SU-DHL-6 (cell line): ENCODE data around the gene PLS1.

Experiments used
- CTCF ChIP-seq: fragments of 200-600 bp; sonication (generic); IDR thresholded peaks from one replicate; pipeline ENCODE4 v1.5.1; 2017; ENCODE audit warnings: antibody characterized with exemption, mild to moderate bottlenecking, low read length, moderate library complexity; ENCODE audit not compliant: insufficient read depth, poor library complexity, severe bottlenecking
- EZH2phosphoT487 ChIP-seq: fragments of 200-600 bp; sonication (generic), shearing (Covaris generic); conservative IDR thresholded peaks from 2 replicates; pipeline ENCODE4 v1.6.1; 2018; ENCODE audit warnings: mild to moderate bottlenecking, antibody characterized with exemption, low read length, moderate library complexity, mixed read lengths

GRCh38 chr3:142735462-142735861 is 139.3 kb downstream of the PLS1 start:
- no peak for TF ChIP-seq CTCF
- TF ChIP-seq EZH2phosphoT487 = no peak
